Left lung (tissue), 10 donors: ENCODE results near the gene RFLNA. TPM values are rescaled to one million over a fixed set of nuclear protein-coding genes. Genes with fewer than 3 reads are reported as not detected.

Experiments used
- ATAC-seq: fragments of 200-7000 bp; cut with Tn5 transposase; one replicate; pipeline ENCODE4 v1.9.1; 2020; ENCODE audit warnings: moderate library complexity
- DNase-seq, 4 donors: peaks; one replicate each; pipeline ENCODE4 v3.0.0-alpha.2; 2013 to 2020
- H3K27ac ChIP-seq, 2 donors: fragments of 200-600 bp; sonication (generic) in 1 of 2; one replicate each; pipeline versions ENCODE4 v1.5.0 to v1.8.0; 2020 to 2021
- H3K27me3 ChIP-seq, 2 donors: fragments of 200-600 bp; sonication (generic) in 1 of 2; one replicate each; pipeline versions ENCODE4 v1.5.0 to v1.8.0; 2020 to 2021
- H3K36me3 ChIP-seq, 2 donors: fragments of 200-600 bp; sonication (generic) in 1 of 2; one replicate each; pipeline versions ENCODE4 v1.5.0 to v1.8.0; 2020 to 2021
- H3K4me1 ChIP-seq, 2 donors: fragments of 200-600 bp; one replicate each; pipeline ENCODE4 v1.8.0; 2021
- H3K4me3 ChIP-seq, 2 donors: fragments of 200-600 bp; sonication (generic) in 1 of 2; one replicate each; pipeline versions ENCODE4 v1.5.0 to v1.8.0; 2020 to 2021; ENCODE audit warnings: mild to moderate bottlenecking in 1 of 2
- H3K9me3 ChIP-seq, 2 donors: fragments of 200-600 bp; sonication (generic) in 1 of 2; one replicate each; pipeline versions ENCODE4 v1.5.0 to v1.8.0; 2020 to 2021
- CTCF ChIP-seq, 2 donors: fragments of 200-600 bp; sonication (generic) in 1 of 2; IDR thresholded peaks; one replicate each; pipeline versions ENCODE4 v1.5.0 to v1.8.0; 2021; ENCODE audit warnings: antibody characterized with exemption in 2 of 2
- intact Hi-C, 2 donors: fragments of 100-400 bp; cut with DNase I; formaldehyde crosslinking; loops; one replicate each; pipeline versions ENCODE4 v1.11.2 to v1.14.2; 2022
- polyA plus RNA-seq, 6 donors: library from polyadenylated mRNA; unstranded; fragments of 120-200 nt; gene quantifications; one replicate each; pipeline ENCODE4 v1.2.1, GENCODE V29; 2013; ENCODE audit not compliant: insufficient read length in 6 of 6
- total RNA-seq, 2 donors: library from RNA; stranded (reverse); fragmentation: NEBNext Ultra II Directional; extraction: Animal tissue kit (Norgen Biotek cat#: 25700); gene quantifications; one replicate each; pipeline ENCODE4 v1.2.1, GENCODE V29; 2021
- donor health status: DM: no; HTN: yes; CAD: no.
- donor health status: DM: no; HTN: no; CAD: no.

The RFLNA gene
- total and polyA plus RNA-seq, 8 donors: 1.4 to 4.7 (median 3.0) TPM

GRCh38 chr12:124350491-124350890, 55.6 kb downstream of the RFLNA start:
- Histone ChIP-seq H3K36me3 (peaks cover 0 to 100% of the 10 kb centered on the region in 2 donors), H3K27me3 (no peaks in the 10 kb centered on the region), H3K4me1 (peaks cover 0 to 8% of the 10 kb centered on the region in 2 donors), H3K4me3 (no peak overlapping the region), H3K27ac (no peak overlapping the region), H3K9me3 (no peaks in the 10 kb centered on the region)
- intact Hi-C loops: loop anchor here in 1 of 2 donors (10.0 kb wide), 1 partner anchor 414 kb away; no protein-coding TSS in a partner anchor
- ATAC-seq (no peak), DNase-seq (no peak)
- no peak for TF ChIP-seq CTCF (IDR thresholded peaks at IDR 0.05)

- H3K27ac ChIP-seq: no peak overlapping the region
- no peaks in the 10 kb centered on the region for H3K9me3 ChIP-seq
- peaks cover 0 to 100% of the 10 kb centered on the region in 2 donors for H3K36me3 ChIP-seq
- no peak for TF ChIP-seq CTCF (IDR thresholded peaks at IDR 0.05)
- ATAC-seq (no peak), DNase-seq (no peak)
- intact Hi-C loops: loop anchor here in 1 of 2 donors (10.0 kb wide), 1 partner anchor 413 kb away; no protein-coding TSS in a partner anchor
- no peak overlapping the region for H3K4me3 ChIP-seq
- H3K4me1 ChIP-seq: peaks cover 0 to 8% of the 10 kb centered on the region in 2 donors
- no peaks in the 10 kb centered on the region for H3K27me3 ChIP-seq
These were observed 56.5 kb downstream of the RFLNA start for GRCh38 chr12:124351422-124351821.

- no peak for ATAC-seq
- intact Hi-C loops: loop anchor here in 1 of 2 donors (10.0 kb wide), 1 partner anchor 413 kb away; no protein-coding TSS in a partner anchor
- Histone ChIP-seq H3K9me3 (no peaks in the 10 kb centered on the region), H3K4me3 (no peak overlapping the region), H3K27ac (peak overlapping the region in 1 of 2 donors; percentile 13), H3K4me1 (peaks cover 0 to 8% of the 10 kb centered on the region in 2 donors), H3K36me3 (peaks cover 0 to 100% of the 10 kb centered on the region in 2 donors), H3K27me3 (no peaks in the 10 kb centered on the region)
- TF ChIP-seq CTCF (IDR thresholded peaks at IDR 0.05): no peak
- DNase-seq: no peak
These were observed 57.4 kb downstream of the RFLNA start for GRCh38 chr12:124352257-124352656.

GRCh38 chr12:124352839-124353238, 57.9 kb downstream of the RFLNA start:
- Histone ChIP-seq H3K36me3 (peaks cover 0 to 100% of the 10 kb centered on the region in 2 donors), H3K27ac (peak overlapping the region in 1 of 2 donors; percentile 13), H3K4me1 (peaks cover 0 to 8% of the 10 kb centered on the region in 2 donors), H3K27me3 (no peaks in the 10 kb centered on the region), H3K4me3 (no peak overlapping the region), H3K9me3 (no peaks in the 10 kb centered on the region)
- no peak for TF ChIP-seq CTCF (IDR thresholded peaks at IDR 0.05)
- ATAC-seq: peak; percentile 34
- peak in 1 of 4 donors; percentile 67 for DNase-seq
- intact Hi-C loops: loop anchor here in 1 of 2 donors (10.0 kb wide), 1 partner anchor 412 kb away; no protein-coding TSS in a partner anchor

- DNase-seq (no peak), ATAC-seq (no peak)
- no peak overlapping the region for H3K4me3 ChIP-seq
- H3K4me1 ChIP-seq: peaks cover 0 to 14% of the 10 kb centered on the region in 2 donors
- H3K36me3 ChIP-seq: peaks cover 0 to 100% of the 10 kb centered on the region in 2 donors
- no peaks in the 10 kb centered on the region for H3K27me3 ChIP-seq
- TF ChIP-seq CTCF (IDR thresholded peaks at IDR 0.05): no peak
- no peaks in the 10 kb centered on the region for H3K9me3 ChIP-seq
- intact Hi-C loops: loop anchor here in 1 of 2 donors (10.0 kb wide), 1 partner anchor 410 kb away; no protein-coding TSS in a partner anchor
- H3K27ac ChIP-seq: no peak overlapping the region
These were observed 59.5 kb downstream of the RFLNA start for GRCh38 chr12:124354400-124354799.
